Thyroid gland (tissue), 4 donors: Measurements from ENCODE around the gene FPR2.

ENCODE experiments used
- CTCF ChIP-seq, 6 experiments: fragments of 200-600 bp in 3 of 6; fragments of 450-650 bp in 3 of 6; sonication (generic) in 3 of 6; IDR thresholded peaks; one replicate each; pipeline ENCODE4 v1.5.1; 2016 to 2019; ENCODE audit warnings: antibody characterized with exemption in 6 of 6, mild to moderate bottlenecking in 2 of 6, inconsistent platforms in 1 of 6, moderate library complexity in 1 of 6
- POLR2A ChIP-seq, 2 donors: fragments of 450-650 bp; IDR thresholded peaks; one replicate each; pipeline ENCODE4 v1.6.1; 2017; ENCODE audit warnings: antibody characterized with exemption in 2 of 2, mild to moderate bottlenecking in 2 of 2, moderate library complexity in 1 of 2

GRCh38 chr19:51803519-51803918, 42.5 kb downstream of the FPR2 start:
- TF ChIP-seq CTCF (IDR thresholded peaks at IDR 0.05) (no peak), POLR2A (IDR thresholded peaks at IDR 0.05) (no peak)
